ENCODE results near the gene MCC. TPM values are rescaled to one million over a fixed set of nuclear protein-coding genes. Genes with fewer than 3 reads are reported as not detected.

MCC gene
- total and polyA plus RNA-seq, 4 donors: 9.0 to 47.3 (median 14.7) TPM

GRCh38 chr5:112973904-112974303 lies 514.3 kb downstream of the MCC start:
- peaks cover 0 to 20% (median 3%) of the 10 kb centered on the region in 4 donors for H3K4me1 ChIP-seq (ENCODE audit: control insufficient read depth in 4 of 4, insufficient read depth in 4 of 4, low read length in 3 of 4)
- TF ChIP-seq YY1 (IDR thresholded peaks at IDR 0.05) (no peak), REST (IDR thresholded peaks at IDR 0.05) (no peak), EGR1 (IDR thresholded peaks at IDR 0.05; ENCODE audit: low read depth in 2 of 2) (no peak), RAD21 (IDR thresholded peaks at IDR 0.05) (no peak), ATF3 (IDR thresholded peaks at IDR 0.05) (no peak), FOXA1 (IDR thresholded peaks at IDR 0.05) (no peak), GABPA (IDR thresholded peaks at IDR 0.05 in 1 of 2, conservative IDR thresholded peaks at IDR 0.05 in 1 of 2) (no peak), ZBTB33 (IDR thresholded peaks at IDR 0.05) (no peak), NR2F2 (IDR thresholded peaks at IDR 0.05) (no peak), HNF4G (IDR thresholded peaks at IDR 0.05) (no peak), TAF1 (conservative IDR thresholded peaks at IDR 0.05) (no peak), MAX (IDR thresholded peaks at IDR 0.05) (no peak), HNF4A (conservative IDR thresholded peaks at IDR 0.05) (no peak), RXRA (IDR thresholded peaks at IDR 0.05) (no peak), CTCF (IDR thresholded peaks at IDR 0.05; ENCODE audit: low read depth, low read length, missing input control) (no peak), FOXA2 (IDR thresholded peaks at IDR 0.05) (no peak), SP1 (IDR thresholded peaks at IDR 0.05) (no peak), JUND (IDR thresholded peaks at IDR 0.05) (no peak)
- no peak overlapping the region for H3K4me3 ChIP-seq (ENCODE audit: low read depth in 1 of 3, low read length in 3 of 3)
- DNase-seq (ENCODE audit: low spot score): no peak
- H3K27me3 ChIP-seq (ENCODE audit: control insufficient read depth in 4 of 4, insufficient read depth in 4 of 4, low read length in 3 of 4): no peaks in the 10 kb centered on the region
- no peak overlapping the region for H3K27ac ChIP-seq (ENCODE audit: low read depth in 1 of 2, low read length in 2 of 2)
- 97% methylated on average over 1 of the region's 1 CpG for WGBS
- H3K36me3 ChIP-seq (ENCODE audit: control insufficient read depth in 4 of 4, insufficient read depth in 3 of 4, low read depth in 1 of 4, low read length in 3 of 4): no peaks in the 10 kb centered on the region
- H3K9ac ChIP-seq (ENCODE audit: low read depth in 1 of 2, low read length in 2 of 2): no peak overlapping the region
- no peaks in the 10 kb centered on the region for H3K9me3 ChIP-seq (ENCODE audit: control insufficient read depth in 4 of 4, low read length in 3 of 4)

All from liver (tissue), 9 donors.